ENCODE data around the gene SERPINB5. TPM values are rescaled to one million over a fixed set of nuclear protein-coding genes. Genes with fewer than 3 reads are reported as not detected.

SERPINB5 gene
- total RNA-seq, 4 donors from 2014 or later, result 158 to 658 (median 458) TPM

GRCh38 chr18:63518178-63519012 is 41.6 kb downstream of the SERPINB5 start:
- Histone ChIP-seq H3K27ac (no peak overlapping the region), H3K27me3 (no peaks in the 10 kb centered on the region), H3K4me3 (no peak overlapping the region), H3K9me3 (no peaks in the 10 kb centered on the region), H3K36me3 (no peaks in the 10 kb centered on the region), H3K4me1 (peaks cover 6% of the 10 kb centered on the region)
- no peak for DNase-seq (ENCODE audit: low spot score in 2 of 2)
- peak; percentile 51 to 58 for TF ChIP-seq CTCF (IDR thresholded peaks at IDR 0.05)
- TF ChIP-seq POLR2A (IDR thresholded peaks at IDR 0.05), result no peak
- WGBS, result 32% methylated on average over 16 of the region's 16 CpGs

- Histone ChIP-seq H3K27ac (no peak overlapping the region), H3K9me3 (no peaks in the 10 kb centered on the region), H3K4me3 (no peak overlapping the region), H3K36me3 (no peaks in the 10 kb centered on the region), H3K4me1 (peaks cover 6% of the 10 kb centered on the region), H3K27me3 (no peaks in the 10 kb centered on the region)
- no peak for DNase-seq (ENCODE audit: low spot score in 2 of 2)
- 70% methylated on average over 3 of the region's 3 CpGs for whole genome bisulfite sequencing
- TF ChIP-seq EP300 (IDR thresholded peaks at IDR 0.05), result no peak
- TF ChIP-seq CTCF (IDR thresholded peaks at IDR 0.05), result no peak
- no peak for TF ChIP-seq POLR2AphosphoS5 (IDR thresholded peaks at IDR 0.05)
- TF ChIP-seq POLR2A (IDR thresholded peaks at IDR 0.05), result no peak
These were observed 43.4 kb downstream of the SERPINB5 start for GRCh38 chr18:63520053-63520685.

- Histone ChIP-seq H3K4me1 (peaks cover 3% of the 10 kb centered on the region), H3K36me3 (no peaks in the 10 kb centered on the region), H3K9me3 (no peaks in the 10 kb centered on the region), H3K27me3 (no peaks in the 10 kb centered on the region), H3K4me3 (no peak overlapping the region), H3K27ac (no peak overlapping the region)
- TF ChIP-seq POLR2AphosphoS5 (IDR thresholded peaks at IDR 0.05) (no peak), EP300 (IDR thresholded peaks at IDR 0.05) (no peak), CTCF (IDR thresholded peaks at IDR 0.05) (no peak), POLR2A (IDR thresholded peaks at IDR 0.05) (no peak)
- DNase-seq (ENCODE audit: low spot score in 2 of 2), result no peak
- WGBS, result 73% methylated on average over 4 of the region's 4 CpGs
These were observed 46.9 kb downstream of the SERPINB5 start for GRCh38 chr18:63523660-63524059.

- Histone ChIP-seq H3K27ac (no peak overlapping the region), H3K27me3 (no peaks in the 10 kb centered on the region), H3K36me3 (no peaks in the 10 kb centered on the region), H3K4me1 (no peaks in the 10 kb centered on the region), H3K9me3 (no peaks in the 10 kb centered on the region), H3K4me3 (no peak overlapping the region)
- TF ChIP-seq POLR2A (IDR thresholded peaks at IDR 0.05), result no peak
- TF ChIP-seq POLR2AphosphoS5 (IDR thresholded peaks at IDR 0.05), result no peak
- TF ChIP-seq CTCF (IDR thresholded peaks at IDR 0.05), result no peak
- TF ChIP-seq EP300 (IDR thresholded peaks at IDR 0.05), result no peak
- DNase-seq (ENCODE audit: low spot score in 2 of 2), result no peak
These were observed 50.5 kb downstream of the SERPINB5 start for GRCh38 chr18:63527251-63527650.

GRCh38 chr18:63528863-63529492 is 52.2 kb downstream of the SERPINB5 start:
- H3K4me1 ChIP-seq, result no peaks in the 10 kb centered on the region
- no peak overlapping the region for H3K27ac ChIP-seq
- TF ChIP-seq POLR2AphosphoS5 (IDR thresholded peaks at IDR 0.05) (no peak), POLR2A (IDR thresholded peaks at IDR 0.05) (no peak), EP300 (IDR thresholded peaks at IDR 0.05) (no peak), CTCF (IDR thresholded peaks at IDR 0.05) (no peak)
- DNase-seq (ENCODE audit: low spot score in 2 of 2), result no peak
- WGBS, result 91% methylated on average over 5 of the region's 5 CpGs
- H3K27me3 ChIP-seq, result no peaks in the 10 kb centered on the region
- no peaks in the 10 kb centered on the region for H3K9me3 ChIP-seq
- no peaks in the 10 kb centered on the region for H3K36me3 ChIP-seq
- H3K4me3 ChIP-seq, result no peak overlapping the region

Data from suprapubic skin (tissue), 4 donors.